Head of caudate nucleus (tissue), 42 donors: Measurements from ENCODE around the gene IGFBP5.

Experiments used
- DNase-seq, 42 donors: peaks; one replicate each; pipeline versions ENCODE4 v3.0.0 to v3.0.0-alpha.2; 2020 to 2021; ENCODE audit warnings: mixed read lengths in 7 of 42
- intact Hi-C: fragments of 100-400 bp; cut with DNase I; formaldehyde crosslinking; loops from one replicate; pipeline ENCODE4 v1.15.0; 2022

Gene IGFBP5

DNA sequence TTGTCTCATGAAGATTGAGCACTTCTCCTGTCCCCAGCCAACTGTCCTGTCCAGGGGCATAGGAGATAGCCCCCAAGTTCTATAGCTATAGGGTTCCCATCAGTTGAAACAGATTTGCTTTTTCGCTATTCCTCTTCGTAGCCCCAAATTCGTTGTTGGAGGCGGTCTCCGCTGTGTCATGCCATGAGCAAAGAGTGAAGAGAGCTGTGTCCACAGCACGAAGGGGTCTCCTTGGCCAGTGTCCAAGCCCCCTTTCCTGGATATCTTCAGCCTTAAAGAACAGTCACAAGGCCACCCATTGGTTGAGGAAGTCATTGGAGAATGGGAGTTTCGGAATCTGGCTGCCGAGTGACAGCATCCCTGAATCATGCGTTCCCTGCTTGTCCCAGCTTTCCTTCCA lies 21.0 kb downstream of the IGFBP5 start:
- intact Hi-C loops, result no loop called here

DNA sequence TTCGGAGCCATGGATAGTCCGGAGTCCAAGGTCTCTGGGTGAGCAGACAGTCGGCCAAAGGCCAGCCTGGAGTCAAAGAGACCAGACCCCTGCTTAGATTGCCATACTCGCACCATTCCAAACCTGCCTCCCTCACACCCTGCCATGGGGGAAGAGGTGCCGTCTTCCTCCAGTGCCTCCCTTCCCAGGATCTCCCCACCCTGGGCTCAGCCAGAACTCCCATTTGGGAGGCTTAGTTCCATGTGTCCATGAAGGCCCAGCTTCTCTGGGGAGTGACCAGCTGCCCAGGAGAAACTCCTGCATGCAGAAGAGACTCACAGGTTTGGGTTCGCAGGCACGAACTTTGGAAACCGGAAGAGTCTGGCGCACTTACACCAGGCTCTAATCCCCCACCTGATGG lies 21.7 kb downstream of the IGFBP5 start:
- intact Hi-C loops, result no loop called here
- no peak for DNase-seq

More for the DNA sequence above, 21.0 kb downstream of the IGFBP5 start:
- DNase-seq, result no peak

DNA sequence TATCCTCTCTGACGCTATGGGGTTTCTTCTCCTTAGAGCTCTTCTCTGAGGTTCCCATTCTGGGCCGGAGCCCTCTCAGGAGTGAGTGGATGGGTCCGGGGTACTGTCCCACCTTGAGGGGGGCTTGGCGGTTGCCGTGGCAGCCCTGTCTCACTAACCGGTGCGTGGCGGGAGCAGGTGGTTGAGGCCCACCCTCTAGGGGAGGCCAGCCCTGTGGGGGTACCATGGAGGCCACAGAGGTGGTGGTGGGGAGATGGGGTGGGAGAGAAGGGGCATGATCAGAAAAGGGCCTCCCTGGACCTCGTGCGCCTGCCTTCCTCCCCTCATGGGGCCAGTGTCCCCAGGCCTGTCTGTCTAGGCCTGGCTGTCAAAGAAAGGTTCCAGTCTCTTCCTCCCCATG lies 22.3 kb downstream of the IGFBP5 start:
- DNase-seq, result no peak
- intact Hi-C loops, result no loop called here

DNA sequence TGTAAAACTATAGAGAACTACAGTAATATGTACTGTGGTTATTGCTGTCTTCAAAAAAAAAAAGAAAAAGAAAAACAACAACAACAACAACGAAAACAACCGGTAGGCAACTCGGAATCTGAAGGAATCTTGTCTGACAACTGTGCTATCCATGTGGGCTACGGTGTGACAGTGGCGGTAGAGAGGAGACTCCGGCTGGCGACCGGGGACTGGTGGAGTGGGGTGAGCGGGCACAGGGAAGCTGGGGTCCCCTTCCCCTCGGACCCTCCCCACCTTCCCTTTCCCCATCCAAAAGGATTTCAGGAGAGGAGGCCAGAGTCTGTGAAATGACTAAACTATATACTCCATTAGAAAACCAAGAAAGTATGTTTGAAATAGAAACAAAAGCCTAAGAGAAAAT lies 22.9 kb downstream of the IGFBP5 start:
- intact Hi-C loops, result no loop called here
- DNase-seq, result no peak

DNA sequence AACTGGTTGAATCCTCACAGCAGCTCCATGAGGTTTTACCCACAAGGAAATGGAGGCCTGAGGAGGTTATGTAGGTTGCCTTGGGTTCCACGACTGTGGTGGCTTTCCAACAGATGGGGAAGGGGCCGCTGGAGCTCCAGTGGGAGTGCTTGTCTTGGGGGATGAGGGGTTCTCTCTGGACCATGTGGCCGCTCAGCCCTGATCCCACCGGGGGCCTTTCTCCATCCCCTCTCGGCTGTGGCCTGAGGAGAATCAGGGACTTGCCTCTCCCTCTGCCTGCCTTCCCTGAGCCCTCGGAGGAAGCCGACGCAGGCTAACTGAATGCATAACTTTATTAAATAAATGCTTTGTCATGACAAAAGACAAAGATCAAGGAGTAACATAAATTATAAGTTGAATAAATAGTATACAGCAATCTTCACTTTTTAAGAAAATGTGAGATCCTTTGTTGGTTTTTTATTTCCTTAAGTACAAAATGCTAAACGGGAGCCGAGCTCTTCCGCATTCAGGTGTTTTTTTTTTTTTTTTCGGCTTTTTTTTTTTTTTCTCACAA lies 23.5 kb downstream of the IGFBP5 start:
- intact Hi-C loops, result no loop called here
- DNase-seq, result no peak

DNA sequence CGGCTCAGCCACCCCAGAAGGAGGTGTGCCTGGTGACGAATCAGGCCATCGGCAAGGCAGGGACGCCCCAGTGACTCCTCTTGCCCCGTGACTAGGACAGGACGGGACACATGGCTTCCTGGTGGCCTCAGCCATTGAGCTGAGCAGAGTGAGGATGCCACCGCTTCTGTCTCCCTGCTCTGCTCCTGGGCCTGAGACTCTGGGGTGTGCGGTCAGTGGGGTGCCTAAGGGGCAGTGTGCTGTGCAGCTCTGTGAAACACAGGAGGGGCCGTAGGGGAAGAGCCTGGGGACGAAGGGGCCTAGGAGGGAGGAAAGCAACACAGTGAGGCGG lies 24.3 kb downstream of the IGFBP5 start:
- no peak for DNase-seq
- intact Hi-C loops, result no loop called here

DNA sequence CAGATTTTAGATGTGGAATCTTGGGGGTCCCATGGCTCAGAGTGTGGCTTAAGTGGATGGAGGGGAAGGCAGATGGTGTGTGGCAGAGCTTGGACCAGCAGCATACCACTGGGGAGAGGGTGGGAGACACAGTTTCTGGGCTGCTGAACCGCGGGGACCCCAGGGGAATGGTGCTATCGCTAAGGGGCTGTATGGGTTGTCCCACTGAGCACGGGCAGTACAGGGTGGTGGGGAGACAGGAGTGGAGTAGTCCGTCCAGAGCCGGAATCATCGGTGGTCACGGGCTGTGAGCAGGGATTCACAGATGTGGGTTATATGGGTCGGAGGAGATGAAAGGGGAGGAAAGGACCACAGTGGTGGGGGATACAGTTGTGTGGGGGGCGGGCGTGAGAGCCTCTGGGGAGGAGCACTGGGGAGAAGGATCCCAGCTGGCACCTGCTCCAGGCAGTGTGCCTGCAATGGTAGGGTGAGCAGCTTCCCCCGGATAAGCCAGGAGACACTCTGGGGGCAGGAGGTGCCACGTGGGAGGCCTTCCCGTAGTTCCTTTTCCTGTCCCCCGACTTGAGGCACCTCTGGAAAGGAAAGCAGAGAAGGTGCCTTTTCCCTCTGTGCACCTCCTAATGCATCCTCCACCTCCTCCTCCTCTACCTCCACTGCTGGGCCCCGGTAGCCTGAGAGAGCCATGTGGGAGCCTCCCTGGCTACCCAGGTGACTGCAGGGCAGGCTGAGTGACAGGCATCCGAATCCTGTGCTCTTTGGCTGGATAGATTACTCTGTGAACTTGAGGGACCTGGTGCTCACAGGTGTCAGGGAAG lies 24.9 kb downstream of the IGFBP5 start:
- DNase-seq, result peak in 23 of 42 donors; percentile 10 to 75 (median 43)
- intact Hi-C loops, result no loop called here

DNA sequence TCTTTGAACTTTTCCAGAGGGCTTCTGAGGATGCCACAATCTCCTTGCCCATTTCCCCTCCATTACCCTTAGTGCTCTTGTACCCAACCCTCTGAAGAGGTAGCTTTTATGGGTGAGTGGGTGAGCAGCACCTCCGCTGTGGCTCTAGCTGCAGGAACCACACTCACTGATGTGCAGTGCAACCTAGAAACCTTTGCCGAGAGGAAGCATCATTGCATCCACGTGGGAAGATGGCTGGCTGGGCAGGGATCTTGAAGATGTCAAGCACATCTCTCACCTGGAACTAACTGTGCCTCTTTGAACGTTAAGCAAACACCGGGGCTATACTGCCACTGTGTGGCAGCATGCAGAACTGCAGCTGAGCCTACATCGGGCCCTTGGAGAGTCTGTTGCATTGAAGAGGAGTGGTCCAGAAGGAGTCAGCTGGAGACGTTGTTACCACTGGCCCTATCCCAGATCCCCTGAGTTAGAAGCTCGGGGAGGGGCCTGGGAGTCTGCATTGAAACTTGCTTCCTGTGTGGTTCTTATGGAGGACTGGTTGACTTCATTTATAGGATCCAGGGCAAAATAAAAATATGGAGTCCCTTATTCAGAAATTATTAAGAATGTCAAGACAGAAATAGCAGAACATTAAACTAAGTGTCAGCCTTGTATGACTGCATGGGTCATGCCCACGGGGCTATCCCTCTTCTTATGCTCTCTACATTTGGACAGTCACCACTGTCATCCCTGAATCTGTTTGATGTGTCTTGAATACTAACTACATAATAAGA lies 28.7 kb downstream of the IGFBP5 start:
- intact Hi-C loops, result loop anchor here (1.0 kb wide), 1 partner anchor 147 kb away; no protein-coding TSS in a partner anchor
- peak; percentile 45 to 90 (median 79) for DNase-seq

DNA sequence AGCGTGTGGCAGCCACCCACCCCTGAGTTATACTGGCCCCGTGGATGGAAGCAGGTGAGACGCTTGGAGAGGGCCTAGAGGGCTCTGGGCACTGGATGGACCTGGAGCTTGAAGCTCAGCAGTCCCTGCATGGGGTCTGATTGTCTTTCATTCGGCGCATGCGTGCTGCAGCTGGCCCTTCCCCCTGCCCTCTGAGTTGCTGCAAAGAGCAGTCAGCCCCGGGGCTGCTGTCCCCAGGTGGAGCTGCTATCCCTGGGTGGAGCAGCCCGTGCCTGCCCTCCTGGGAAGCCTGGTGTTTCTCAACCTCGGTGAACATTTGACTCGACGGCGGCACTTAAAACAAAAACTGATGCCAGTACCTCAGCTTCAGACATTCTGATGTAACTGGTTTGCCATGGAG lies 29.6 kb downstream of the IGFBP5 start:
- no peak for DNase-seq

DNA sequence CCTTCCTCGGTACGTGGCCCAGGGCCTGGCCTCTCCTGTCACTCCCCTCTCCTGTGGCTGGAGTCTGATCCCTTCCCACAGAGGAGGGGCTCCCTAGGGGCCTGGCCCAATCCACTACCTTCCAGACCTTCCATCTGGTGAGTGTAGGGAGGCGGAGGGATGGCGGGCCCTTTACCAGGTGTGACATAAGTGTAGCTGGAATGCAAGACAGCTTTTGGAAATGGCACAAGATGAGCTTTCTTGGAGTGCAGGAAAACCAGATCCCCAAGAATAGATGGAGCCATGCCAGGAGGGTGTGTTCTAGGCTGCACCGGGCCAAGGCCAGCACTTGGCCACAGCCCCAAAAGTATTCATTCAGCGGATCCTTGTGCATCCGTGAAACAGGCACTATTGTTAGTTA lies 30.1 kb downstream of the IGFBP5 start:
- intact Hi-C loops, result no loop called here
- no peak for DNase-seq

More for the DNA sequence above, 29.6 kb downstream of the IGFBP5 start:
- intact Hi-C loops, result loop anchor here (1.0 kb wide), 1 partner anchor 146 kb away; no protein-coding TSS in a partner anchor

DNA sequence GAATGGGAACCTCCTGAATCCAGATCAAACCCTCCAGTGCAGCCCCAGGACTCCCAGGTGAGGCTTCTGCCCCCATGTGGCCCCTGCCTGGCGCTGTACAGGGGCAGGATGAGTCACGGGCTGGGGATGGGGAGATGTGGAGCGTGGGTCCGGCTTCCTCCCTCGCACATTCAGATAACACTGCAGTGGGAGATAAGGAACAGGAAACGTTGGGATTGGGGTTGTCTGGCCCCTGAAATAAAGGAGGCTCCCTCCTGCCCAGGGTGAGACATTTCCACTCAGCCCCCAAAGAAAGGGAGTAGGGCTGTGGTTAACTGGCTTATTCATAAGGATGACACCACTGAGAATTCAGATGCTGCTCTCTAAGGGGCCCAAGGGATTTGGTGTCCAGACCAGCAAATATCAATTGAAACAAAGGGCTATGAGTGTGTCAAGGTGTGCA lies 30.7 kb downstream of the IGFBP5 start:
- DNase-seq, result no peak
- intact Hi-C loops, result no loop called here

DNA sequence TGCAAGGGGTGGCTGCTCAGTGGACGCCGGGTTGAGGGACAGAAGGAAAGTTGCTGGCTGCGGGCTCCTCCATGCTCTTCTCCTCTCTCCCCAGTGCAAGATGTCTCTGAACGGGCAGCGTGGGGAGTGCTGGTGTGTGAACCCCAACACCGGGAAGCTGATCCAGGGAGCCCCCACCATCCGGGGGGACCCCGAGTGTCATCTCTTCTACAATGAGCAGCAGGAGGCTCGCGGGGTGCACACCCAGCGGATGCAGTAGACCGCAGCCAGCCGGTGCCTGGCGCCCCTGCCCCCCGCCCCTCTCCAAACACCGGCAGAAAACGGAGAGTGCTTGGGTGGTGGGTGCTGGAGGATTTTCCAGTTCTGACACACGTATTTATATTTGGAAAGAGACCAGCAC lies 31.5 kb downstream of the IGFBP5 start:
- no peak for DNase-seq
- intact Hi-C loops, result no loop called here

DNA sequence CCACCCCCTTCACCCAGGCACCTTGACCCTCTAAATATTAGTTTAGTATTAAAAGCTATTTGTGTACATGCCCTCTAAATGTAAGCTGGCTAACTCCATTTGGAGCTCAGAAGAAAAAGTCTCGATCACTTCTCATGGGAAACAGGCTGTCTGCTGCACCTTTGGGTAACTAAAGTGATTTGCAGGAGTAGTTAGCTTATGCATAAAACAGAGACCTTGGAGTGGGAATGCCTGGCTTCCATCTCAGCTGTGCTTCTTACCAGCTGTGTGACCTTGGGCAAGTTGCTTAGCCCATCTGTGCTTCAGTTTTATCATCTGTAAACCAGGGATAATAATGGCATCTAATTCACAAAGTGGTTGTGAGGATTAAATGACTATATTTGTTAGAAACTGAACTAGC lies 32.2 kb downstream of the IGFBP5 start:
- intact Hi-C loops, result no loop called here

DNA sequence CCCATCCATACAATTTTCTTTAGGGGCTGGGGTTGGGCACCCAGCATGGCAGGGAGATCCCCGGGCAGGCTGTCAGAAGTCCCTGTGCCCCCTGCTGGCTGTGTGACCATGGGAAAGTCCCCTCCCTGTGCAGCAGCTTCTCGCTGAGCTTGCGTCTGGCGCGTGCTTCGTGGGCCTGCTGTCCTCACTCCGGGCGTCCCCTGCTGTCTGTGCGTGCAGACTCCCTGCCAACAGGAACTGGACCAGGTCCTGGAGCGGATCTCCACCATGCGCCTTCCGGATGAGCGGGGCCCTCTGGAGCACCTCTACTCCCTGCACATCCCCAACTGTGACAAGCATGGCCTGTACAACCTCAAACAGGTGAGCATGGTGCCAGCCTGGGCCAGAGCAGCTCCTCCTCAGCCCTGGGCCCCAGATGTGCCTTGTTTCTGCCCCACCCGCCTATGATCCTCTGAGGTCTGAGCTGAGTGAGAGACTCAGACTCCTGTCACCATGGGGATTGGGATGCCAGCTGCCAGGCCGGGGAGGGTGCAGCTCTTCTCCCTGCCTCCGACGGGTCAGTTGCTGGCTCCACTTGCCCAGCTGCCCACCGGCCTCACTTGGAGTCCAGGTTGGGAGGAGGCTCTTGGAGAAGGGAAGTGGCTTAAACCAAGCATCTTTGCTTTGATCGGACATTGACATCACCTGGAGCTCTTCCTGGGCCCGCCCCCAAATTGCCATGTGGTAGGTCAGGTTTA lies 33.5 kb downstream of the IGFBP5 start:
- intact Hi-C loops, result no loop called here
- peak in 5 of 42 donors; percentile 10 to 38 (median 14) for DNase-seq

More for the DNA sequence above, 32.2 kb downstream of the IGFBP5 start:
- DNase-seq, result no peak

DNA sequence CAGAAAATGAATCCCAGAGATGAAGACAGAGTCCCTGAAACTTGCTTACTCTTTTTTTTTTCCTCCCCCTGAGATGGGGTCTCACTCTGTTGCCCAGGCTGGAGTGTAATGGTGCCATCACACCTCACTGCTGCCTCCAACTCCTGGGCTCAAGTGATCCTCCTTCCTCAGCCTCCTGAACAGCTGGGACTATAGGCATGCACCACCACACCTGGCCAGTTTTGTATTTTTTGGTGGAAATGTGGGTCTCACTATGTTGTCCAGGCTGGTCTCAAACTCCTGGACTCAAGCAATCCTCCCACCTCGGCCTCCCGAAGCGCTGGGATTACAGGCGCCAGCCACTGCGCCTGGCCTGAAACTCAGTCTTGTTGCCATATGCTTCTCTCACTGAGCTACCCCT lies 34.3 kb downstream of the IGFBP5 start:
- no peak for DNase-seq
- intact Hi-C loops, result no loop called here

DNA sequence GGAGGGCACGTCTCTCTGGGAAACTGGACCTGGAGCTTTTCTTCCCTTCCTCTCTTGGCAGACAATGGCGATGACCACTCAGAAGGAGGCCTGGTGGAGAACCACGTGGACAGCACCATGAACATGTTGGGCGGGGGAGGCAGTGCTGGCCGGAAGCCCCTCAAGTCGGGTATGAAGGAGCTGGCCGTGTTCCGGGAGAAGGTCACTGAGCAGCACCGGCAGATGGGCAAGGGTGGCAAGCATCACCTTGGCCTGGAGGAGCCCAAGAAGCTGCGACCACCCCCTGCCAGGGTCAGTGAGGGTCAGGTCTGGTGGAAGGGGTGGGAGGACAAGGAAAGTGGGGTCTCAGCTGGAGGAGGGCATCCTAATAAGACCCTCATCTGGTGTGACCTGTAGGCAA lies 34.9 kb downstream of the IGFBP5 start:
- no peak for DNase-seq
- intact Hi-C loops, result no loop called here

DNA sequence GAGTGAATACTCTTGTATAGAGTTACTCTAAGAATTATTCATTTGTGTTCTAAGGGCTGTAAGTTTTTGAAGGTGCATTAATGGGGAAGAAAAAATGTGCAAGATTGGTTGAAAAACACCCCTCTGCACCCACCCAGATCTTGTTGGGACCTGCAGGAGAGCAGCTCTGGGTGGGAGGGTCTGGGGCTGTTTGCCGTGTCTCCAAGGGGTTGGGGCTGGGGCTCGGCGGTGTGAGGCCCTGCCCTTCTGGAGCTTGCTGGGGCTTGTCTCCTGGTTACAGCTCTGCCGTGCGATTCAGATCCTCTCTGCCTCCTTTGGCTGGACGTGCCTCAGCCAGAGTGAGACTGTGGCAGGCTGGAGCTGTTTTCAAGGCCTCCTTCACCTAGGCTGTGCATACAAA lies 36.1 kb downstream of the IGFBP5 start:
- DNase-seq, result no peak
- intact Hi-C loops, result no loop called here

DNA sequence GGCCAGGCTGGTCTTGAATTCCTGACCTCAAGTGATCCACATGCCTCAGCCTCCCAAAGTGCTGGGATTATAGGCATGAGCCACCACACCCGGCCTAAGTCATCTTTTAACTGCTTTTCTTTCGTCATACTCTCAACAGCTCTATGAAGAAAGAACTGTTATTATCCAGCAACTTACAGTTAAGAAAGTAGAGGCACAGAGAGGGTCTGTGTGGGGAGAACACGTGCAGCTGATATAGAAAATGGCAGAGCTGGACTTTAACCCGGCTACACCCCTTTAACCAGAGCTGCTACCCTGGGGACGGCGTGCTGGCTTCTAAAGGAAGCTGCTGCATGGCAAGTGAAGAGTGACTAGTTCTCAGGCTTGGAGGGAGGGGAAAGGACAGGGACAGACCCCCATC lies 36.6 kb downstream of the IGFBP5 start:
- no peak for DNase-seq
- intact Hi-C loops, result no loop called here

DNA sequence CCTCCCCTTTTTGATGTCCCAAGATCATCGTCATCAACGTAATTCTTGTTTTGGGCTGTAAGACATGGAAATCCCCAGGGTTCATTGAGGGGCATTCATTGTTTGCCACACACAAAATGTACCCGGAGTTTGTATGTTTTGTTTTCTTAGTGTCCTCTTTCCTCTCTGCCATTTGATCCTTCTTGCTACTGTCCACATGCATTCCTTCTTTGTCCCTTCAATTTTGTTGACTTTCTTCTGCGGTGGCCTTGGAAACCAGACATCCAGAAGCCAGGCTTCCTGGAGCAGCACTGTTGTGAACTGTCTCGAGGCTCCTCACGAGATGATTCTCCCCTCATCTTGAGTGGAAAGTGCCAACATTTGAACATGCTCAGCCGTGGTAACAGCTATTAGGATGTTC lies 37.4 kb downstream of the IGFBP5 start:
- DNase-seq, result no peak
- intact Hi-C loops, result no loop called here
